Measurements from ENCODE around the gene MAP3K20. TPM values are rescaled to one million over a fixed set of nuclear protein-coding genes. Genes with fewer than 3 reads are reported as not detected.

Gene MAP3K20
- total RNA-seq, 1 experiment from 2014 or later = 7.2 TPM

GRCh38 chr2:173216051-173216450, 140.4 kb downstream of the MAP3K20 start:
- in situ Hi-C loops (cut with HindIII; ENCODE audit: low sequenced_read_pairs) = no loop called here
- DNase-seq (ENCODE audit: low spot score) = no peak

- in situ Hi-C loops (cut with HindIII; ENCODE audit: low sequenced_read_pairs) = no loop called here
- no peak for DNase-seq (ENCODE audit: low spot score)
Observed at GRCh38 chr2:173216668-173217067, 141.0 kb downstream of the MAP3K20 start.

GRCh38 chr2:173217116-173217840, 141.6 kb downstream of the MAP3K20 start:
- DNase-seq (ENCODE audit: low spot score) = no peak
- in situ Hi-C loops (cut with HindIII; ENCODE audit: low sequenced_read_pairs) = no loop called here

GRCh38 chr2:173218326-173219056, 142.8 kb downstream of the MAP3K20 start:
- DNase-seq (ENCODE audit: low spot score) = no peak
- in situ Hi-C loops (cut with HindIII; ENCODE audit: low sequenced_read_pairs) = no loop called here

- in situ Hi-C loops (cut with HindIII; ENCODE audit: low sequenced_read_pairs) = no loop called here
- DNase-seq (ENCODE audit: low spot score) = no peak
Observed at GRCh38 chr2:173221132-173221695, 145.6 kb downstream of the MAP3K20 start.

- in situ Hi-C loops (cut with HindIII; ENCODE audit: low sequenced_read_pairs) = no loop called here
Observed at GRCh38 chr2:173221937-173222594, 146.4 kb downstream of the MAP3K20 start.

GRCh38 chr2:173223871-173224270, 148.2 kb downstream of the MAP3K20 start:
- DNase-seq (ENCODE audit: low spot score) = no peak
- in situ Hi-C loops (cut with HindIII; ENCODE audit: low sequenced_read_pairs) = no loop called here

More at GRCh38 chr2:173221937-173222594, 146.4 kb downstream of the MAP3K20 start:
- no peak for DNase-seq (ENCODE audit: low spot score)

- no peak for DNase-seq (ENCODE audit: low spot score)
- in situ Hi-C loops (cut with HindIII; ENCODE audit: low sequenced_read_pairs) = no loop called here
Observed at GRCh38 chr2:173226899-173227698, 151.5 kb downstream of the MAP3K20 start.

- DNase-seq (ENCODE audit: low spot score) = no peak
- in situ Hi-C loops (cut with HindIII; ENCODE audit: low sequenced_read_pairs) = no loop called here
Observed at GRCh38 chr2:173229086-173229485, 153.4 kb downstream of the MAP3K20 start.

GRCh38 chr2:173230181-173230580, 154.5 kb downstream of the MAP3K20 start:
- DNase-seq (ENCODE audit: low spot score) = no peak
- in situ Hi-C loops (cut with HindIII; ENCODE audit: low sequenced_read_pairs) = no loop called here

GRCh38 chr2:173231042-173231441, 155.4 kb downstream of the MAP3K20 start:
- in situ Hi-C loops (cut with HindIII; ENCODE audit: low sequenced_read_pairs) = no loop called here

GRCh38 chr2:173231465-173231864, 155.8 kb downstream of the MAP3K20 start:
- no peak for DNase-seq (ENCODE audit: low spot score)
- in situ Hi-C loops (cut with HindIII; ENCODE audit: low sequenced_read_pairs) = no loop called here

More at GRCh38 chr2:173231042-173231441, 155.4 kb downstream of the MAP3K20 start:
- DNase-seq (ENCODE audit: low spot score) = no peak

- DNase-seq (ENCODE audit: low spot score) = no peak
- in situ Hi-C loops (cut with HindIII; ENCODE audit: low sequenced_read_pairs) = no loop called here
Observed at GRCh38 chr2:173232956-173233744, 157.5 kb downstream of the MAP3K20 start.

GRCh38 chr2:173235947-173236803, 160.5 kb downstream of the MAP3K20 start:
- in situ Hi-C loops (cut with HindIII; ENCODE audit: low sequenced_read_pairs) = no loop called here
- DNase-seq (ENCODE audit: low spot score) = no peak

- no peak for DNase-seq (ENCODE audit: low spot score)
- in situ Hi-C loops (cut with HindIII; ENCODE audit: low sequenced_read_pairs) = no loop called here
Observed at GRCh38 chr2:173238385-173238784, 162.7 kb downstream of the MAP3K20 start.

GRCh38 chr2:173238831-173239230, 163.2 kb downstream of the MAP3K20 start:
- no peak for DNase-seq (ENCODE audit: low spot score)
- in situ Hi-C loops (cut with HindIII; ENCODE audit: low sequenced_read_pairs) = no loop called here

- in situ Hi-C loops (cut with HindIII; ENCODE audit: low sequenced_read_pairs) = no loop called here
- DNase-seq (ENCODE audit: low spot score) = no peak
Observed at GRCh38 chr2:173239644-173240043, 164.0 kb downstream of the MAP3K20 start.

Measured in G401 (cell line).